Tibial nerve (tissue), 4 donors: ENCODE data around the gene SRSF7.

Experiments
- CTCF ChIP-seq, 5 experiments: fragments of 200-600 bp in 3 of 5; fragments of 450-650 bp in 2 of 5; sonication (generic) in 3 of 5; IDR thresholded peaks; one replicate each; pipeline ENCODE4 v1.5.1; 2016 to 2019; ENCODE audit warnings: antibody characterized with exemption in 5 of 5, mild to moderate bottlenecking in 3 of 5, moderate library complexity in 2 of 5
- EP300 ChIP-seq, 2 donors: sonication (generic); formaldehyde crosslinking; IDR thresholded peaks; one replicate each; pipeline ENCODE4 v1.6.1; 2017; ENCODE audit warnings: antibody characterized with exemption in 2 of 2, mild to moderate bottlenecking in 1 of 2

- no peak for TF ChIP-seq CTCF (IDR thresholded peaks at IDR 0.05)
- TF ChIP-seq EP300 (IDR thresholded peaks at IDR 0.05), result no peak
Measured at GRCh38 chr2:38731090-38731489, 20.1 kb downstream of the SRSF7 start.
